K562 (cell line): ENCODE measurements around the gene MCM5. TPM values are rescaled to one million over a fixed set of nuclear protein-coding genes. Genes with fewer than 3 reads are reported as not detected.

Experiments
- BRF1 ChIP-seq: IDR thresholded peaks from 3 replicates; pipeline ENCODE4 v1.6.1; 2011; ENCODE audit warnings: borderline replicate concordance, mild to moderate bottlenecking; ENCODE audit not compliant: insufficient read length; ENCODE audit errors: extremely low read depth
- BRF2 ChIP-seq: IDR thresholded peaks from 3 replicates; pipeline ENCODE4 v1.6.1; 2011; ENCODE audit warnings: borderline replicate concordance, mild to moderate bottlenecking; ENCODE audit not compliant: insufficient read length, insufficient read depth
- CUX1 ChIP-seq: fragments of 200-800 bp; sonication (Bioruptor generic); IDR thresholded peaks from 2 replicates; pipeline ENCODE4 v1.6.1; 2016; ENCODE audit warnings: missing genetic modification characterization, missing compliant biosample characterization
- E2F5 ChIP-seq: sonication (generic); formaldehyde crosslinking; IDR thresholded peaks from 2 replicates; pipeline ENCODE4 v1.8.0; 2022; ENCODE audit warnings: mild to moderate bottlenecking, missing genetic modification reagents
- EGR1 ChIP-seq: fragments of 450-650 bp; conservative IDR thresholded peaks from 2 replicates; pipeline ENCODE4 v1.6.1; 2017; ENCODE audit warnings: mild to moderate bottlenecking
- ILK ChIP-seq: fragments of 450-650 bp; IDR thresholded peaks from 2 replicates; pipeline ENCODE4 v1.6.1; 2016; ENCODE audit warnings: missing genetic modification characterization, low read depth, mild to moderate bottlenecking, missing compliant biosample characterization, moderate library complexity, borderline replicate concordance
- MTA1 ChIP-seq: fragments of 450-650 bp; IDR thresholded peaks from 2 replicates; pipeline ENCODE4 v1.6.1; 2017; ENCODE audit warnings: borderline replicate concordance
- MTA2 ChIP-seq: fragments of 450-650 bp; IDR thresholded peaks from 2 replicates; pipeline ENCODE4 v1.6.1; 2016; ENCODE audit warnings: low read depth
- NFRKB ChIP-seq: fragments of 450-650 bp; IDR thresholded peaks from 2 replicates; pipeline ENCODE4 v1.6.1; 2016; ENCODE audit warnings: low read depth
- NR2C2 ChIP-seq, 2 experiments: fragments of 200-800 bp in 1 of 2; sonication (Bioruptor generic) in 1 of 2; sonication (generic) in 1 of 2; formaldehyde crosslinking in 1 of 2; IDR thresholded peaks; 2 replicates each; pipeline versions ENCODE4 v1.6.1 to v1.8.0; 2016 to 2022; ENCODE audit warnings: mild to moderate bottlenecking in 1 of 2, missing compliant biosample characterization in 1 of 2, missing genetic modification characterization in 1 of 2, missing genetic modification reagents in 1 of 2
- RBM34 ChIP-seq: fragments of 200-400 bp; formaldehyde crosslinking; IDR thresholded peaks from 2 replicates; pipeline ENCODE4 v1.6.1; 2018; ENCODE audit warnings: low read length, borderline replicate concordance; ENCODE audit not compliant: insufficient read depth
- SRSF3 ChIP-seq: fragments of 200-400 bp; formaldehyde crosslinking; IDR thresholded peaks from 2 replicates; pipeline ENCODE4 v1.6.1; 2016; ENCODE audit warnings: mild to moderate bottlenecking, low read length, moderate library complexity; ENCODE audit not compliant: insufficient read depth
- TAL1 ChIP-seq: fragments of 450-650 bp; IDR thresholded peaks from 2 replicates; pipeline ENCODE4 v1.6.1; 2016; ENCODE audit warnings: mild to moderate bottlenecking
- ZKSCAN8 ChIP-seq: fragments of 200-800 bp; sonication (Bioruptor generic); IDR thresholded peaks from 2 replicates; pipeline ENCODE4 v1.6.1; 2016; ENCODE audit warnings: missing genetic modification characterization, missing compliant biosample characterization
- ZNF354B ChIP-seq: fragments of 250-450 bp; sonication (Bioruptor Pico); IDR thresholded peaks from 2 replicates; pipeline ENCODE4 v1.4.0; 2020
- ZNF644 ChIP-seq: fragments of 200-800 bp; sonication (Bioruptor generic); IDR thresholded peaks from 2 replicates; pipeline ENCODE4 v1.6.1; 2016; ENCODE audit warnings: low read depth, missing genetic modification characterization, missing compliant biosample characterization
- polyA plus RNA-seq, 8 experiments: library from polyadenylated mRNA; depleted of rRNA in 4 of 8; stranded (reverse) in 5 of 8; unstranded in 3 of 8; fragments of >200 nt; fragmentation: Nextera tagmentation in 2 of 8; fragmentation: Illumina TruSeq in 1 of 8; extraction: Ambion mirVana in 2 of 8; extraction: Trizol in 1 of 8; gene quantifications; 2 replicates each; pipeline versions ENCODE4 v1.2.1 to v1.2.3, GENCODE V29; 2011 to 2014; ENCODE audit warnings: inconsistent platforms in 1 of 8, missing spikeins in 1 of 8
- total RNA-seq, 7 experiments: library from RNA; depleted of rRNA in 6 of 7; stranded (reverse); fragments of >200 nt in 6 of 7; fragmentation: Illumina TruSeq in 2 of 7; extraction: Trizol in 2 of 7; gene quantifications; 2 replicates each; pipeline versions ENCODE4 v1.2.1 to v1.2.3, GENCODE V29; 2011 to 2021; ENCODE audit warnings: low replicate concordance in 1 of 7
- TF ChIP-seq, protein P1 (sequence below): fragments of 250-450 bp; sonication (Bioruptor Pico); IDR thresholded peaks from 2 replicates; pipeline ENCODE4 v1.8.0; 2022; ENCODE audit warnings: inconsistent platforms

The MCM5 gene
- total and polyA plus RNA-seq, 9 of the 15 experiments (the other 6 are each of a cell fraction or from before 2014, with no cell fraction given) = 5.6 to 180 (median 66.1) TPM

- TF ChIP-seq CUX1 (0 out of 2 replicates have a peak, but pooled peaks have one; percentile 76), RBM34 (no peak), ILK (no peak), E2F5 (no peak), ZNF354B (CRISPR knock-in tag) (no peak), BRF2 (no peak), TAL1 (peak; percentile 36; the same call in 1 of the 2 replicates), BRF1 (no peak), NFRKB (peak; percentile 67; the same call in 1 of the 2 replicates), SRSF3 (no peak), NR2C2 (CRISPR knock-in tag; IDR thresholded peaks at IDR 0.05) (no peak), NR2C2 (tag; IDR thresholded peaks at IDR 0.05) (peak; percentile 96), MTA2 (0 out of 2 replicates have a peak, but pooled peaks have one; percentile 41), EGR1 (peak; percentile 89), ZKSCAN8 (CRISPR knock-in tag) (no peak), ZNF644 (tag) (0 out of 2 replicates have a peak, but pooled peaks have one; percentile 66), MTA1 (peak; percentile 81)
- TF ChIP-seq, protein P1, sequence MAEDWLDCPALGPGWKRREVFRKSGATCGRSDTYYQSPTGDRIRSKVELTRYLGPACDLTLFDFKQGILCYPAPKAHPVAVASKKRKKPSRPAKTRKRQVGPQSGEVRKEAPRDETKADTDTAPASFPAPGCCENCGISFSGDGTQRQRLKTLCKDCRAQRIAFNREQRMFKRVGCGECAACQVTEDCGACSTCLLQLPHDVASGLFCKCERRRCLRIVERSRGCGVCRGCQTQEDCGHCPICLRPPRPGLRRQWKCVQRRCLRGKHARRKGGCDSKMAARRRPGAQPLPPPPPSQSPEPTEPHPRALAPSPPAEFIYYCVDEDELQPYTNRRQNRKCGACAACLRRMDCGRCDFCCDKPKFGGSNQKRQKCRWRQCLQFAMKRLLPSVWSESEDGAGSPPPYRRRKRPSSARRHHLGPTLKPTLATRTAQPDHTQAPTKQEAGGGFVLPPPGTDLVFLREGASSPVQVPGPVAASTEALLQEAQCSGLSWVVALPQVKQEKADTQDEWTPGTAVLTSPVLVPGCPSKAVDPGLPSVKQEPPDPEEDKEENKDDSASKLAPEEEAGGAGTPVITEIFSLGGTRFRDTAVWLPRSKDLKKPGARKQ (CRISPR knock-in tag) = no peak
These were observed 23.0 kb upstream of the MCM5 start (continued) for GRCh38 chr22:35376728-35377472.
